WTC11 (cell line): ENCODE measurements around the gene DENR. TPM values are rescaled to one million over a fixed set of nuclear protein-coding genes. Genes with fewer than 3 reads are reported as not detected.

Experiments
- ATAC-seq: fragments of 200-7000 bp; cut with Tn5 transposase; 2 replicates; pipeline ENCODE4 v1.10.0; 2021; ENCODE audit warnings: mild to moderate bottlenecking, moderate library complexity
- CTCF ChIA-PET: fragments of 300-600 bp; sonication (Branson Sonifier 250); formaldehyde crosslinking; loops from one replicate; lab custom pipeline; 2021; ENCODE audit warnings: antibody characterized with exemption; lab: Charles Lee
- POLR2A ChIA-PET: fragments of 350-600 bp; sonication (Branson Sonifier 250); formaldehyde crosslinking; loops from one replicate; lab custom pipeline; 2021; ENCODE audit warnings: antibody characterized with exemption; lab: Charles Lee
- DNase-seq: peaks from one replicate; pipeline ENCODE4 v3.0.0; 2021; ENCODE audit warnings: low spot score
- H3K27ac Mint-ChIP-seq: 2 replicates; pipeline ENCODE4 v1.8.0; 2021; ENCODE audit warnings: mixed read lengths
- H3K27me3 Mint-ChIP-seq: 2 replicates; pipeline ENCODE4 v1.8.0; 2021; ENCODE audit warnings: low read depth, mild to moderate bottlenecking, moderate library complexity, mixed read lengths
- H3K36me3 Mint-ChIP-seq: 2 replicates; pipeline ENCODE4 v1.8.0; 2021; ENCODE audit warnings: mixed read lengths
- H3K4me1 Mint-ChIP-seq: 2 replicates; pipeline ENCODE4 v1.8.0; 2022; ENCODE audit warnings: mixed read lengths
- H3K4me3 Mint-ChIP-seq: 2 replicates; pipeline ENCODE4 v1.8.0; 2021; ENCODE audit warnings: mild to moderate bottlenecking, moderate library complexity, mixed read lengths
- H3K9me3 Mint-ChIP-seq: 2 replicates; pipeline ENCODE4 v1.8.0; 2021; ENCODE audit warnings: mixed read lengths
- ATF1 ChIP-seq: sonication (generic); formaldehyde crosslinking; IDR thresholded peaks from 2 replicates; pipeline ENCODE4 v1.8.1; 2023; ENCODE audit warnings: mild to moderate bottlenecking, moderate library complexity, missing genetic modification reagents
- E2F4 ChIP-seq: sonication (generic); formaldehyde crosslinking; IDR thresholded peaks from 2 replicates; pipeline ENCODE4 v1.8.1; 2022; ENCODE audit warnings: low read depth, mild to moderate bottlenecking, moderate library complexity, missing genetic modification reagents, borderline replicate concordance
- FOXK1 ChIP-seq: sonication (generic); formaldehyde crosslinking; IDR thresholded peaks from 2 replicates; pipeline ENCODE4 v1.8.0; 2022; ENCODE audit warnings: mild to moderate bottlenecking, moderate library complexity, missing genetic modification reagents
- GABPB1 ChIP-seq: sonication (generic); formaldehyde crosslinking; IDR thresholded peaks from 2 replicates; pipeline ENCODE4 v1.8.1; 2023; ENCODE audit warnings: mild to moderate bottlenecking, missing genetic modification reagents
- IRF1 ChIP-seq: sonication (generic); formaldehyde crosslinking; IDR thresholded peaks from 2 replicates; pipeline ENCODE4 v1.8.0; 2023; ENCODE audit warnings: missing genetic modification reagents
- JAZF1 ChIP-seq: fragments of 250-450 bp; sonication (Bioruptor Pico); IDR thresholded peaks from 2 replicates; pipeline ENCODE4 v1.9.0; 2021; ENCODE audit warnings: moderate library complexity, mild to moderate bottlenecking, inconsistent platforms
- NR3C1 ChIP-seq: sonication (generic); formaldehyde crosslinking; conservative IDR thresholded peaks from 2 replicates; pipeline ENCODE4 v1.8.1; 2023; ENCODE audit warnings: low read depth, mild to moderate bottlenecking, missing genetic modification reagents
- OVOL2 ChIP-seq: fragments of 250-450 bp; sonication (Bioruptor Pico); IDR thresholded peaks from 2 replicates; pipeline ENCODE4 v1.9.0; 2021; ENCODE audit warnings: mild to moderate bottlenecking, borderline replicate concordance
- SMAD4 ChIP-seq: sonication (generic); formaldehyde crosslinking; IDR thresholded peaks from 2 replicates; pipeline ENCODE4 v1.8.0; 2022; ENCODE audit warnings: mild to moderate bottlenecking, missing genetic modification reagents
- SP1 ChIP-seq: sonication (generic); formaldehyde crosslinking; conservative IDR thresholded peaks from 2 replicates; pipeline ENCODE4 v1.8.1; 2022; ENCODE audit warnings: missing genetic modification reagents
- TEAD4 ChIP-seq: sonication (generic); formaldehyde crosslinking; IDR thresholded peaks from 2 replicates; pipeline ENCODE4 v1.8.0; 2022; ENCODE audit warnings: mild to moderate bottlenecking, missing genetic modification reagents
- TP53 ChIP-seq: sonication (generic); formaldehyde crosslinking; IDR thresholded peaks from 2 replicates; pipeline ENCODE4 v1.8.1; 2023; ENCODE audit warnings: mild to moderate bottlenecking, missing genetic modification reagents
- ZBTB43 ChIP-seq: sonication (generic); formaldehyde crosslinking; IDR thresholded peaks from 2 replicates; pipeline ENCODE4 v1.8.1; 2023; ENCODE audit warnings: mild to moderate bottlenecking, missing genetic modification reagents
- ZMAT4 ChIP-seq: fragments of 250-450 bp; sonication (Bioruptor Pico); IDR thresholded peaks from 2 replicates; pipeline ENCODE4 v1.9.0; 2021; ENCODE audit warnings: mild to moderate bottlenecking
- ZNF121 ChIP-seq: sonication (generic); formaldehyde crosslinking; IDR thresholded peaks from 2 replicates; pipeline ENCODE4 v1.8.0; 2023; ENCODE audit warnings: missing genetic modification reagents
- ZNF138 ChIP-seq: sonication (generic); formaldehyde crosslinking; conservative IDR thresholded peaks from 2 replicates; pipeline ENCODE4 v1.8.1; 2022; ENCODE audit warnings: mild to moderate bottlenecking, moderate library complexity, missing genetic modification reagents
- ZSCAN18 ChIP-seq: fragments of 250-450 bp; sonication (Bioruptor Pico); IDR thresholded peaks from 2 replicates; pipeline ENCODE4 v2.1.2; 2022; ENCODE audit warnings: mild to moderate bottlenecking, moderate library complexity
- total RNA-seq: library from RNA; stranded (reverse); gene quantifications from 3 replicates; pipeline ENCODE4 v1.2.3, GENCODE V29; 2021
- TF ChIP-seq, protein P1 (sequence below): fragments of 250-450 bp; sonication (Bioruptor Pico); IDR thresholded peaks from 2 replicates; pipeline ENCODE4 v1.9.0; 2021; ENCODE audit warnings: mild to moderate bottlenecking
- TF ChIP-seq, protein P2 (sequence below): sonication (generic); formaldehyde crosslinking; conservative IDR thresholded peaks from 2 replicates; pipeline ENCODE4 v1.8.1; 2023; ENCODE audit warnings: mild to moderate bottlenecking, low read depth, missing genetic modification reagents, moderate library complexity

The DENR gene
- total RNA-seq, 1 experiment from 2014 or later, result 81.5 TPM

DNA sequence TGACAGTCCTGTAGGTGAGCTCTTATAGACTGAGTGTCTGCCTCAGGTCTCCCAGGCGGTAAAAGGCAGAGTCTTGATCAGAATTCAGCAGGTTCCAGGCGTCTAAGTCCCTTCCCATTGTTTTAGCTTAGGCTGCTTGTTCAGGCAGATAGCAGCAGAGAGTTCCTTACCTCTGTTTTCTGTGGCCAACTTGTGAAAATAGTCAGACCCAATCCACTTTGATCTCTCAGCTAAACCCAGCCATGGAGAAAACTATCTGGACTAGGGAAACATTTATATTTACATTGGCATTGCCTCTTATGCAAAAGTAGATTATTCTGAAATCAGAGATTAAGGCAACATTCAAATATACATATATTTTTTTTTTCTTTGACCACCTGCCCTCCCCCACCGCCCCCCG, 43.2 kb downstream of the DENR start:
- H3K9me3 Mint-ChIP-seq, result no peaks in the 10 kb centered on the region
- no peak for TF ChIP-seq TEAD4 (CRISPR knock-in tag)
- ATAC-seq, result no peak
- ChIA-PET CTCF (interaction anchor here (2.5 to 3.9 kb wide), 2 partner anchors 47 to 65 kb away, joined by 8 to 26 read pairs; no protein-coding TSS in a partner anchor), POLR2A (interaction anchor here (0.7 kb wide), 1 partner anchor 373 kb away, joined by 4 read pairs; no protein-coding TSS in a partner anchor)
- H3K4me1 Mint-ChIP-seq, result peaks cover 1% of the 10 kb centered on the region
- H3K27ac Mint-ChIP-seq, result no peak overlapping the region
- H3K36me3 Mint-ChIP-seq, result no peaks in the 10 kb centered on the region
- H3K27me3 Mint-ChIP-seq, result no peaks in the 10 kb centered on the region
- no peak for DNase-seq
- no peak overlapping the region for H3K4me3 Mint-ChIP-seq

- Mint-ChIP-seq H3K27ac (no peak overlapping the region), H3K9me3 (no peaks in the 10 kb centered on the region), H3K36me3 (no peaks in the 10 kb centered on the region), H3K4me1 (no peaks in the 10 kb centered on the region), H3K27me3 (no peaks in the 10 kb centered on the region), H3K4me3 (no peak overlapping the region)
- no peak for ATAC-seq
- POLR2A ChIA-PET, result no interaction called here
- TF ChIP-seq ZBTB43 (no peak), IRF1 (CRISPR knock-in tag) (no peak), TP53 (CRISPR knock-in tag) (no peak), ZNF121 (CRISPR knock-in tag) (peak; percentile 59; the same call in 1 of the 2 replicates), ZSCAN18 (CRISPR knock-in tag) (no peak)
- TF ChIP-seq, protein P1, sequence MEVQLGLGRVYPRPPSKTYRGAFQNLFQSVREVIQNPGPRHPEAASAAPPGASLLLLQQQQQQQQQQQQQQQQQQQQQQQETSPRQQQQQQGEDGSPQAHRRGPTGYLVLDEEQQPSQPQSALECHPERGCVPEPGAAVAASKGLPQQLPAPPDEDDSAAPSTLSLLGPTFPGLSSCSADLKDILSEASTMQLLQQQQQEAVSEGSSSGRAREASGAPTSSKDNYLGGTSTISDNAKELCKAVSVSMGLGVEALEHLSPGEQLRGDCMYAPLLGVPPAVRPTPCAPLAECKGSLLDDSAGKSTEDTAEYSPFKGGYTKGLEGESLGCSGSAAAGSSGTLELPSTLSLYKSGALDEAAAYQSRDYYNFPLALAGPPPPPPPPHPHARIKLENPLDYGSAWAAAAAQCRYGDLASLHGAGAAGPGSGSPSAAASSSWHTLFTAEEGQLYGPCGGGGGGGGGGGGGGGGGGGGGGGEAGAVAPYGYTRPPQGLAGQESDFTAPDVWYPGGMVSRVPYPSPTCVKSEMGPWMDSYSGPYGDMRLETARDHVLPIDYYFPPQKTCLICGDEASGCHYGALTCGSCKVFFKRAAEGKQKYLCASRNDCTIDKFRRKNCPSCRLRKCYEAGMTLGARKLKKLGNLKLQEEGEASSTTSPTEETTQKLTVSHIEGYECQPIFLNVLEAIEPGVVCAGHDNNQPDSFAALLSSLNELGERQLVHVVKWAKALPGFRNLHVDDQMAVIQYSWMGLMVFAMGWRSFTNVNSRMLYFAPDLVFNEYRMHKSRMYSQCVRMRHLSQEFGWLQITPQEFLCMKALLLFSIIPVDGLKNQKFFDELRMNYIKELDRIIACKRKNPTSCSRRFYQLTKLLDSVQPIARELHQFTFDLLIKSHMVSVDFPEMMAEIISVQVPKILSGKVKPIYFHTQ, result no peak
- no peak for DNase-seq
- CTCF ChIA-PET, result interaction anchor here (0.7 to 1.1 kb wide), 4 partner anchors 9 to 299 kb away, joined by 3 to 5 read pairs (median 3); no protein-coding TSS in a partner anchor
Measured at GRCh38 chr12:122799641-122800243, 47.1 kb downstream of the DENR start.

DNA sequence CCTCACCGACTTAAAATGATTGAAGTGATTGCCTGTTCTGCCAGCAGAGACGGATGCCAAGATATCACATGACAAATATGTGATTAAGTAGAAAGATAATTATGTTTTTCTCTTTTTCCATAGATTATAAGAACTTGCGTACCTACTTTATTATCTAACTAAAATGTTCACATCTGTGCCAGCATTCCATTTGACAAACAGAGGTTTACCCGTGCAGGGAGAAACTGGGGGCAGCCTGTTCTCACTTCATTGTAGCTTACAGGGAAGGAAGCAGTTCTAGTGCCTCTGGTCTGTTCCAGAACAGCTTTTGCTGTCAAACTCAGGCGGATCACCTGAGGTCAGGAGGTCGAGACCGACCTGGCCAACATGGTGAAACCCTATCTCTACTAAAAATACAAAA, 51.3 kb downstream of the DENR start:
- Mint-ChIP-seq H3K4me3 (no peak overlapping the region), H3K27me3 (no peaks in the 10 kb centered on the region), H3K27ac (no peak overlapping the region), H3K36me3 (no peaks in the 10 kb centered on the region), H3K9me3 (no peaks in the 10 kb centered on the region), H3K4me1 (no peaks in the 10 kb centered on the region)
- ATAC-seq, result no peak
- DNase-seq, result no peak
- ChIA-PET CTCF (no interaction called here), POLR2A (no interaction called here)
- TF ChIP-seq NR3C1 (no peak), OVOL2 (no peak), ATF1 (CRISPR knock-in tag) (no peak), JAZF1 (CRISPR knock-in tag) (no peak), ZNF121 (CRISPR knock-in tag) (no peak), E2F4 (CRISPR knock-in tag) (no peak), SMAD4 (CRISPR knock-in tag) (no peak), FOXK1 (CRISPR knock-in tag) (no peak), ZNF138 (CRISPR knock-in tag) (no peak), ZMAT4 (CRISPR knock-in tag) (no peak), ZSCAN18 (CRISPR knock-in tag) (no peak), GABPB1 (CRISPR knock-in tag) (no peak), SP1 (CRISPR knock-in tag) (no peak)
- TF ChIP-seq, protein P2, sequence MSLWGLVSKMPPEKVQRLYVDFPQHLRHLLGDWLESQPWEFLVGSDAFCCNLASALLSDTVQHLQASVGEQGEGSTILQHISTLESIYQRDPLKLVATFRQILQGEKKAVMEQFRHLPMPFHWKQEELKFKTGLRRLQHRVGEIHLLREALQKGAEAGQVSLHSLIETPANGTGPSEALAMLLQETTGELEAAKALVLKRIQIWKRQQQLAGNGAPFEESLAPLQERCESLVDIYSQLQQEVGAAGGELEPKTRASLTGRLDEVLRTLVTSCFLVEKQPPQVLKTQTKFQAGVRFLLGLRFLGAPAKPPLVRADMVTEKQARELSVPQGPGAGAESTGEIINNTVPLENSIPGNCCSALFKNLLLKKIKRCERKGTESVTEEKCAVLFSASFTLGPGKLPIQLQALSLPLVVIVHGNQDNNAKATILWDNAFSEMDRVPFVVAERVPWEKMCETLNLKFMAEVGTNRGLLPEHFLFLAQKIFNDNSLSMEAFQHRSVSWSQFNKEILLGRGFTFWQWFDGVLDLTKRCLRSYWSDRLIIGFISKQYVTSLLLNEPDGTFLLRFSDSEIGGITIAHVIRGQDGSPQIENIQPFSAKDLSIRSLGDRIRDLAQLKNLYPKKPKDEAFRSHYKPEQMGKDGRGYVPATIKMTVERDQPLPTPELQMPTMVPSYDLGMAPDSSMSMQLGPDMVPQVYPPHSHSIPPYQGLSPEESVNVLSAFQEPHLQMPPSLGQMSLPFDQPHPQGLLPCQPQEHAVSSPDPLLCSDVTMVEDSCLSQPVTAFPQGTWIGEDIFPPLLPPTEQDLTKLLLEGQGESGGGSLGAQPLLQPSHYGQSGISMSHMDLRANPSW (CRISPR knock-in tag), result no peak
